GM08714 (cell line): ENCODE measurements around the gene KAT8.
A peak's percentile ranks its signal among the peaks of the same experiment; 100 is the strongest.

Experiments used
- H3K4me3 ChIP-seq: fragments of 200-500 bp; sonication (Bioruptor generic); 2 replicates; pipeline ENCODE4 v1.5.1; 2014; ENCODE audit warnings: mild to moderate bottlenecking, low read length, inconsistent platforms
- ZNF274 ChIP-seq: IDR thresholded peaks from 2 replicates; pipeline ENCODE4 v1.6.1; 2012; ENCODE audit warnings: mild to moderate bottlenecking, low read depth, low read length

The KAT8 gene

DNA sequence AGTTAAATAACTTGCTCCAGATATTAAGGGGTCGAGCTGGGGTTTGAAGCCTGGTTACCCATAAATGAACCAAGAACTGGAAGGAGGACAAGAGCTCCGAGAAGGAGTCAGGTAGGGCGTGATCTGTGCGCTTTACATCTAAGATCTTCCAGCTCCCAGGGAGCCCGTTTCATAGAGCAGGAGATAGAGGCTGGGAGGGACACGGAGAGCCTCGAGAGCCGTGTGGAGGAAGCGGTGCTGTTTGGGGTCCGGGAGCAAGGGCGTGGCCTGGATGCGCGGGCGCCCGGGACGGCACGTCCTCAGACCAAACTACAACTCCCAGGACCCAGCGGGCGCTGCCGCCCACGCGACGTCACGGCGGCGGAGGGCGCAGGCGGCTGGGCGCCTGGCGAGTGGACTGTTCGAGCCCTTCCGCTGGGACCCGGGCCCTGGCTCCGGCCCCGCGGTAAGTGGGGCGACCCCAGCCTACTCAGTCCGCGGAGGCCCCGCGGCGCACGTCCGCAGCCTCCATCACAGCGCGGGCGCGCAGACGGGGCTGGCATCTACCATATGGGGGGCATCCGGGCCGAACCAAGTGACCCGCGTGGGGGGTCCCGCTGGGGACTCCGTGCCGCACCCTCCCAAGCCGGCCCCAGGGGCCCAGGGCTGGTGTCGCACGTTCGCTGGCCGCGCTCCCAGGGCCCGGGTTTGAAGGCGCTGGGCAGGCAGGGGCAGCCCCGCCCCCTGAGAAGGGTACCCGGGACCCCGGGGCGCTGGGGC is 9.2 kb upstream of the KAT8 start, which contains the start of gene BCKDK:
BCKDK (plus strand) TSS at position 352 of the 759 bp plus-strand sequence. CDS start 838 bp downstream, outside the sequence.
- peak within 1 kb of the TSS; percentile 81 for H3K4me3 ChIP-seq
- TF ChIP-seq ZNF274: no peak

- H3K4me3 ChIP-seq: peak overlapping the region; percentile 81
- TF ChIP-seq ZNF274: no peak
These were observed 8.5 kb upstream of the KAT8 start for GRCh38 chr16:31108794-31109558.

GRCh38 chr16:31109622-31110021 is 7.8 kb upstream of the KAT8 start:
- TF ChIP-seq ZNF274: no peak
- H3K4me3 ChIP-seq: no peak overlapping the region

GRCh38 chr16:31110106-31111034 is 7.1 kb upstream of the KAT8 start:
- no peak for TF ChIP-seq ZNF274
- no peak overlapping the region for H3K4me3 ChIP-seq

GRCh38 chr16:31111881-31112466 is 5.5 kb upstream of the KAT8 start:
- no peak for TF ChIP-seq ZNF274
- H3K4me3 ChIP-seq: no peak overlapping the region

DNA sequence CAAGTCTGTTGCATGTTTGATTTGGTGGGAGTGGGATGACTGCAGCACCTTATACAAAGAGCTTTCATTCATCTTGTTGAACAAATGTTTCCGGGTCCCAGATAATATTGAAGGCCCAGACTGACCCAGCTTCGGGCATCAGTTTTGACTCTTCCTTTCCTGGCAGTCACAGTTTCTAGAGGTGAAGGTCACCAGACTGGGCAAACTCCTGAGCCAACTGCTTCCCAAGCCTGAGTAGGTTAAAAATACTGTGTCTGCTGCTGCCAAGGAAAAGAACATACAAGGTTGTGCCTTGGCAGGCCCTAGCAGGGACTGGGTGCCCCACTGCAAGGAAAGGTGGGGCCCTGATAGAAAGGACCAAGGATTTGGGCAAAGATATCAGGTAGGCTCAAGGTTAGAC is 4.8 kb upstream of the KAT8 start:
- TF ChIP-seq ZNF274: no peak
- no peak overlapping the region for H3K4me3 ChIP-seq

DNA sequence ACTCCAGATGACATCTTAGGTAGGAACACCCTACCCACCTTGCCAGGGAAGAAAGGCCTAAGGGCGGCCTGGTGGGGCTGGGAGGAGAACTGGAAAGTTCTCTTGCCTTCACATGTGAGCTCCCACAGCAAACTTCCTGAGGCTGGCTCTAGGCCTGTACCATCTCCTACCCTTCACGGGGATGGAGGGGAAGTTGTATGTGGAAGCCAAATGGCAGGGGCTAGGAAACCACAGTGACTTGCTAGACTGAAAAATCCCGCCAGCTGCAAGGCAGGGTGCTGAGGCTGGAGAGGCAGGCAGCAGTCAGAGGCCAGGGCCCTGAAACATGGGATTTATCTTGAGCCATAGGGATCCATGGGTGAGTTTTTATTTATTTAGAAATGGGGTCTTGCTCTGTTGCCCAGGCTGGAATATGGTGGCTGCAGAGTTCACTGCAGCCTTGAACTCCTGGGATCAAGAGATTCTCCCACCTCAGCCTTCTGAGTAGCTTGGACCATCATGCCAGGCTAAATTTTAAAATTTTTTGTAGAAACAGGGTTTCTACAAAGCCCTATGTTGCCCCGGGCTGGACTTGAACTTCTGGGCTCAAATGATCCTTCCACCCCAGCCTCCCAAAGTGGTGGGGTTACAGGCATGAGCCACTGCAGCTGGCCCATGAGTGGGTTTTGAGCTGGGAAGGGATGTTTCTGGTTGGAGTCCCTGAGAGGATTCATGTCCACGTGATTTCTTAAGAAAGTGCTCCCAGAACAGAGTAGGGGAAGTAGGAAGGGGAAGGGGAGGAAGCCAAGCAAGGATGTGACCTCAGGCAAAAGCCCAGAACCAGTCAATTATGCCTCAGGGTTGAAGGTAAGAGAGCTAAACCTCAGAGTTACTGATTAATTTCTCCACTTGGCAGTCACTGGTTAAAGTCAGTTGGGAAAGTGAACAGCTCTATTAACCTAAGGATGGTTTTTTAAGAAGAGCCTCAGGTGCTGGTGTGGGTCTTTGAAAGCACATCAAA is 4.0 kb upstream of the KAT8 start:
- TF ChIP-seq ZNF274: no peak
- no peak overlapping the region for H3K4me3 ChIP-seq

GRCh38 chr16:31114468-31114867 is 3.0 kb upstream of the KAT8 start:
- H3K4me3 ChIP-seq: no peak overlapping the region
- TF ChIP-seq ZNF274: no peak

DNA sequence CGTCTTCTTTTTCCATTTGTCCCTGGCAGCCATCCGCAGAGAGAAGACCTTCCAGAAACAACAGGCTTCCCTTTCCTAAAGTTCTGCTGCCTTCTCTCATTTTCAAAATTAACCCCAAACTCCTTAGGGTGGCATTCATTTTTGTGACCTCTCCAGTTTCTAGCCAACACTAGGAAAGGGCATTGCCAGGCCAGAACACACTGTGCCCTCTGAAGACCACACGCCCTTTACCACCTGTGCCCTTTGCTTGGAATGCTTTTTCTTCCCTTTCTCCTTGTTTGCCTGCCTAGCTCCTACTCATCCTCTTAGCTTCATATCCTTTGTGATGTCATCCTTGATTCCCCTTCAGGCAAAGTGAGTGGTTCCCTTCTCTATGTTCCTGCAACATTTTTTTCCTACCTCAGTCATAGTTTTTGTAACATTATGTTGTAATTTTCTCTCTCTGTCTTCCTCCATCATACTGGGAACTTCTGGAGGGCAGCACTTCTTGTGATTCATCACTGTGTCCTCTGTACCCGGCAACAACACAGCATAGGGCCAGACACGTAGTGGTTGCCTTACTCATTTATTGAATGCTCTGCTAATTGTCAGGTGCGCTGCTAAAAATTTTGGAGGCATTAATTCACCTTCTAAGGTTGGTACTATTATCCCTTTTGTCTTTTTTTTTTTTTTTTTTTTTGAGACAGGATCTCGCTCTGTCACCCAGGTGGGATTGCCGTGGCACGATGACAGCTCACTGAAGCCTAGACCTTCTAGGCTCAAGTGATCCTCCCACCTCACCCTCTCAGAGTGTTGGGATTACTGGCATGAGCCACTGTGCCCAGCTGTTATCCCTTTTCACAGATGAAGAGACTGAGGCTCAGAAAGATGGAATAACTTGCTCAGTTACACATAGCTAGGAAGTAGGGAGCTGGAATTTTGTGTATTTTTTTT is 1.0 kb downstream of the KAT8 start:
- peak overlapping the region; percentile 75 for H3K4me3 ChIP-seq
- no peak for TF ChIP-seq ZNF274

- TF ChIP-seq ZNF274: no peak
- H3K4me3 ChIP-seq: no peak overlapping the region
These were observed 2.7 kb downstream of the KAT8 start for GRCh38 chr16:31120129-31120528.

DNA sequence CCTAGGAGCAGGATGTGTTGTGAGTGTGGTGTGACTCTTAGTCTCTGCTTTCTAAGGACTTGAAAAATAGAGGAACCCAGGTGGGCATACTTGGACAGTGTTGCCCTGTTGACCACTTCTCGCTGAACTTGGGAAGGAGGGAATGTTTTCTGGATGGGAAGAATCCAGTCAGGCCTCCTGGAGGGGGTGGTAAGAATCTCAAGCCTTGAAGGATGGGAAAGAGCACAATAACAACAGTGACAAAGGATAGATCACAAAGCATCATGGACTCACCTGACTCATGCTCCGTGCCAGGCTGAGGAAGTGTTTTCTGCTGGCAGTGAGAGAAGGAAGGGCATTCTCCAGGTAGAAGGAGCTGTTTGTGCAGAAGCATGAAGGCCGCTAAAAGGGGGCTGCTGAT is 8.4 kb downstream of the KAT8 start:
- H3K4me3 ChIP-seq: no peak overlapping the region
- TF ChIP-seq ZNF274: no peak

DNA sequence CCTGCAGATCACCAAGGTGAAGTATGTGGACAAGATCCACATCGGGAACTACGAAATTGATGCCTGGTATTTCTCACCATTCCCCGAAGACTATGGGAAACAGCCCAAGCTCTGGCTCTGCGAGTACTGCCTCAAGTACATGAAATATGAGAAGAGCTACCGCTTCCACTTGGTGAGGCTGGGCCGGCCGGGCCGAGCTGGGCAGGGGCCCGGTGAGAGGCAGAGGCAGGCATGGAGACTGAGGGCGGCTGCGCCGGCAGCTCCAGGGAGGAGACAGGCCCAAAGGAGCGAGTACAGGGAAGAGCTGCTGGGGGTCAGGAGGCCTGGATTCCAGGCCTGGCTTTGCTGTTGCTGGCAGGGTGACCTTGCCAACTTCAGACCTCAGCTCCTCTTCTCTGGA is 9.7 kb downstream of the KAT8 start:
- TF ChIP-seq ZNF274: no peak
- no peak overlapping the region for H3K4me3 ChIP-seq
